SK-N-MC (cell line): ENCODE data around the gene SMC1B.

ENCODE experiments used
- DNase-seq: peaks from one replicate; pipeline ENCODE4 v3.0.0-alpha.2; 2011; ENCODE audit warnings: low read depth, low spot score
- H3K27ac ChIP-seq: fragments of 200-600 bp; sonication (generic); 2 replicates; pipeline ENCODE4 v1.5.1; 2016; ENCODE audit warnings: mixed run types
- H3K36me3 ChIP-seq: fragments of 200-600 bp; sonication (generic); 2 replicates; pipeline ENCODE4 v1.6.1; 2017; ENCODE audit warnings: antibody characterized with exemption, low read length, mixed read lengths; ENCODE audit not compliant: insufficient read depth
- H3K4me3 ChIP-seq: fragments of 200-600 bp; sonication (generic); 2 replicates; pipeline ENCODE4 v1.5.1; 2016
- H3K9ac ChIP-seq: fragments of 200-600 bp; sonication (generic); 2 replicates; pipeline ENCODE4 v1.8.0; 2017; ENCODE audit warnings: mixed run types, mixed read lengths; ENCODE audit not compliant: insufficient read length
- H3K9me3 ChIP-seq: fragments of 200-600 bp; sonication (generic); 2 replicates; pipeline ENCODE4 v1.6.1; 2017; ENCODE audit warnings: low read depth, mild to moderate bottlenecking, antibody characterized with exemption, low read length, moderate library complexity, mixed read lengths
- EZH2 ChIP-seq: fragments of 200-600 bp; sonication (generic); IDR thresholded peaks from one replicate; pipeline ENCODE4 v1.6.1; 2017; ENCODE audit warnings: antibody characterized with exemption
- FOXP2 ChIP-seq: optimal IDR thresholded peaks from 2 replicates; pipeline ENCODE3; 2011; ENCODE audit warnings: mild to moderate bottlenecking, moderate library complexity; ENCODE audit not compliant: insufficient read depth; ENCODE audit errors: extremely low read length, control extremely low read depth
- POLR2AphosphoS5 ChIP-seq: IDR thresholded peaks from 2 replicates; pipeline ENCODE4 v1.6.1; 2012; ENCODE audit warnings: mild to moderate bottlenecking, low read depth, low read length, borderline replicate concordance

Gene SMC1B

GRCh38 chr22:45418056-45418769, 4.8 kb upstream of the SMC1B start:
- peaks cover 21% of the 10 kb centered on the region; the same call in 1 of the 2 replicates for H3K36me3 ChIP-seq
- H3K4me3 ChIP-seq, result no peak overlapping the region
- DNase-seq, result no peak
- no peak overlapping the region for H3K9ac ChIP-seq
- no peaks in the 10 kb centered on the region for H3K9me3 ChIP-seq
- no peak for TF ChIP-seq POLR2AphosphoS5
- TF ChIP-seq EZH2, result no peak
- no peak overlapping the region for H3K27ac ChIP-seq

GRCh38 chr22:45413013-45413367, 409 bp downstream of the SMC1B start:
- H3K36me3 ChIP-seq, result peaks cover 9% of the 10 kb centered on the region; the same call in 1 of the 2 replicates
- H3K4me3 ChIP-seq, result peak overlapping the region; percentile 91

DNA sequence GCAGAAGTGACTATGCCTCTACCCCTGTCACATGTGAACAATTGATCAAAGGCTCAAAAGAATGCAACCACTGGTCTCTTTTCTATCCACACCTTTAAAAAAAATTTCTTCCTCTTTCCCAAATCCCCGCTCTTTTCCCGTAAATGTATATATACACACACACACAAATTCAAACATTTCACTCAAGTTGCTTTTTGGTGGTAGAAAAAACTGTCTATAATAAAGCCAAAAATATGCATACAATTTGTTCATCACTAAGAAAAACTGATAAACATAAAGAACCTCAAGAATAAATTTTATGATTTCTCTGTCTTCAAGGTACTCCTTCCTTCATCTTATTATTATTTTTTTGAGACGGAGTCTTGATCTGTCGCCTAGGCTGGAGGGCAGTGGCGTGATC, 5.6 kb downstream of the SMC1B start:
- no peak overlapping the region for H3K9ac ChIP-seq
- no peak for DNase-seq
- TF ChIP-seq POLR2AphosphoS5 (no peak), FOXP2 (no peak), EZH2 (no peak)
- no peaks in the 10 kb centered on the region for H3K36me3 ChIP-seq
- no peak overlapping the region for H3K27ac ChIP-seq
- H3K9me3 ChIP-seq, result no peaks in the 10 kb centered on the region
- H3K4me3 ChIP-seq, result no peak overlapping the region

More at GRCh38 chr22:45413013-45413367, 409 bp downstream of the SMC1B start:
- H3K27ac ChIP-seq, result 0 out of 2 replicates have a peak overlapping the region, but pooled peaks have one; percentile 60
- no peak for TF ChIP-seq POLR2AphosphoS5
- TF ChIP-seq FOXP2, result no peak
- no peak for TF ChIP-seq EZH2
- H3K9ac ChIP-seq, result no peak overlapping the region
- no peak for DNase-seq
- H3K9me3 ChIP-seq, result no peaks in the 10 kb centered on the region

- H3K36me3 ChIP-seq, result no peaks in the 10 kb centered on the region
- H3K9ac ChIP-seq, result no peak overlapping the region
- H3K27ac ChIP-seq, result no peak overlapping the region
- H3K4me3 ChIP-seq, result no peak overlapping the region
- DNase-seq, result no peak
- H3K9me3 ChIP-seq, result no peaks in the 10 kb centered on the region
- no peak for TF ChIP-seq FOXP2
- TF ChIP-seq POLR2AphosphoS5, result no peak
- TF ChIP-seq EZH2, result no peak
Observed at GRCh38 chr22:45402466-45402985, 10.9 kb downstream of the SMC1B start.

GRCh38 chr22:45399712-45400445, 13.5 kb downstream of the SMC1B start:
- no peaks in the 10 kb centered on the region for H3K36me3 ChIP-seq
- no peak overlapping the region for H3K9ac ChIP-seq
- H3K4me3 ChIP-seq, result no peak overlapping the region
- no peak for DNase-seq
- no peak overlapping the region for H3K27ac ChIP-seq
- H3K9me3 ChIP-seq, result no peaks in the 10 kb centered on the region
- TF ChIP-seq FOXP2 (no peak), POLR2AphosphoS5 (no peak), EZH2 (no peak)

DNA sequence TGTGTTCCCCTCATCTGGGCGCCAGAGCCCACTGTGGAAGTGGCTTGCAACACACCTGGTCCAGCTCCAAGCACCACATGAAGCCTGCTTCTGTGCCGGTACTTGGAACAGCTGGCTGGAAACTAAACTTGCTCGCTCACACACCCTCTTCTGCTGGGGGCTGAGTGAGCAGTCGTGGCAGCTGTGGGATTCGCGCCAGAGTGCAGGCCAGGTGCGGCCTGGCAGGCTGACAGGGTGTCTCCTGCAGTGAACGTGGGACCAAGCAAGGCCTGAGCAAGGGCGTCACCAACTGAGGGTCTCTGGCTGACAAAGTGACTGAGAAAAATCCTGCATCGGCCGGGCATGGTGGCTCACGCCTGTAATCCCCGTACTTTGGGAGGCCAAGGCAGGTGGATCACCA, 15.2 kb downstream of the SMC1B start:
- TF ChIP-seq EZH2 (no peak), POLR2AphosphoS5 (no peak), FOXP2 (no peak)
- no peak overlapping the region for H3K9ac ChIP-seq
- H3K4me3 ChIP-seq, result no peak overlapping the region
- no peaks in the 10 kb centered on the region for H3K36me3 ChIP-seq
- DNase-seq, result no peak
- no peaks in the 10 kb centered on the region for H3K9me3 ChIP-seq
- H3K27ac ChIP-seq, result no peak overlapping the region

DNA sequence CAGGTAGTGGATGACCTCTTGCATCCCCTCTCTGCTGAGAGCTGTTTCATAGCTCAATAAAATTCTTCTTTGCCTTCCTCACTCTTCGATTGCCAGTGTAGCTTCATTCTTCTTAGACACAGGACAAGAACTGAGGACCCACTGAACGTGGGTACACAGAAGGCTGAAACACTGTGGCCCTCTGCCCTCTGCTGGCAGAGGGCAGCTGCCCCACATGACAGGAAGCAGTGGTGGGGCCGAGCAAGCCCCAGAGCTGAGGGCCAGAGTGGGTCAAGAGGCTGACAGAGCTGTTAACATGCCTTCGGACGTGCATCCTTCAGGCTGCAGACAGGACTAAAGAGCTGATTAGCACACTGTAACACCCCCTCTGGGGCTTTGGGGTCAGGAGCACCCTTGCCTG, 15.6 kb downstream of the SMC1B start:
- TF ChIP-seq POLR2AphosphoS5 (no peak), FOXP2 (no peak), EZH2 (no peak)
- Histone ChIP-seq H3K9ac (no peak overlapping the region), H3K9me3 (no peaks in the 10 kb centered on the region), H3K27ac (no peak overlapping the region), H3K4me3 (no peak overlapping the region), H3K36me3 (no peaks in the 10 kb centered on the region)
- no peak for DNase-seq

- no peaks in the 10 kb centered on the region for H3K9me3 ChIP-seq
Observed at GRCh38 chr22:45389546-45389945, 23.9 kb downstream of the SMC1B start.

More at GRCh38 chr22:45389546-45389945, 23.9 kb downstream of the SMC1B start:
- Histone ChIP-seq H3K27ac (no peak overlapping the region), H3K9ac (no peak overlapping the region), H3K36me3 (no peaks in the 10 kb centered on the region), H3K4me3 (no peak overlapping the region)
- TF ChIP-seq FOXP2, result no peak
- TF ChIP-seq POLR2AphosphoS5, result no peak
- no peak for TF ChIP-seq EZH2
- no peak for DNase-seq
